HG02970 (cell line): ENCODE measurements around the gene SPATA7.

Source experiments
- ATAC-seq: cut with Tn5 transposase; IDR thresholded peaks from one replicate; pipeline ENCODE4 v1.9.1; 2021; ENCODE audit warnings: mild to moderate bottlenecking, moderate library complexity, moderate number of reproducible peaks; ENCODE audit not compliant: unreplicated experiment, low FRiP score

SPATA7 gene

GRCh38 chr14:88478931-88479330 is 93.5 kb downstream of the SPATA7 start:
- ATAC-seq = no peak

GRCh38 chr14:88479574-88479987 is 94.1 kb downstream of the SPATA7 start:
- ATAC-seq = no peak

- no peak for ATAC-seq
Observed at GRCh38 chr14:88481059-88481458, 95.6 kb downstream of the SPATA7 start.

GRCh38 chr14:88481794-88482193 is 96.3 kb downstream of the SPATA7 start:
- ATAC-seq = no peak

- ATAC-seq = no peak
Observed at GRCh38 chr14:88482524-88482923, 97.1 kb downstream of the SPATA7 start.
